K562 (cell line): Measurements from ENCODE around the gene PLD1. TPM values are rescaled to one million over a fixed set of nuclear protein-coding genes. Genes with fewer than 3 reads are reported as not detected.

Experiments
- ATAC-seq: fragments of 200-7000 bp; cut with Tn5 transposase; 3 replicates; pipeline ENCODE4 v1.9.1; 2020; ENCODE audit warnings: moderate library complexity
- BruUV-seq: library from RNA; stranded (reverse); fragments of 400-500 nt; replicated peaks from 2 replicates; lab custom pipeline; 2021; lab: Mats Ljungman, UMichigan
- CTCF ChIA-PET: fragments of 300-600 bp; formaldehyde crosslinking; extraction: SDS; loops from one replicate; lab custom pipeline; 2021; ENCODE audit warnings: low intra/inter-chr PET ratio; lab: Yijun Ruan, JAX
- POLR2A ChIA-PET: fragments of 300-600, 350-650 bp; sonication (Branson Sonifier 250); formaldehyde crosslinking; extraction: SDS; loops from one replicate; lab custom pipeline; 2021; ENCODE audit warnings: antibody characterized with exemption, inconsistent platforms; lab: Yijun Ruan, JAX
- DNase-seq, 4 experiments: peaks; one replicate each; pipeline versions ENCODE4 v3.0.0 to v3.0.0-alpha.2; 2011 to 2018; ENCODE audit warnings: low spot score in 3 of 4, mixed read lengths in 3 of 4; ENCODE audit errors: extremely low read depth in 1 of 4
- FAIRE-seq: peaks from 2 replicates; lab custom pipeline; 2011; peaks lifted over from hg19 to GRCh38; lab: Jason Lieb, UNC
- H2AFZ ChIP-seq: 2 replicates; pipeline ENCODE4 v1.6.0; 2011; ENCODE audit warnings: low read depth, low read length, control low read depth, inconsistent platforms
- H3K27ac ChIP-seq: fragments of 200-600 bp; 3 replicates; pipeline ENCODE4 v1.8.0; 2011; ENCODE audit warnings: low read depth, mild to moderate bottlenecking, control low read depth, inconsistent platforms, low read length, moderate library complexity, mixed read lengths; ENCODE audit errors: extremely low read depth
- H3K27me3 ChIP-seq, 2 experiments: fragments of 300-600 bp in 1 of 2; 2 replicates in 1 of 2; 3 replicates in 1 of 2; pipeline versions ENCODE4 v1.6.0 to v1.8.0; 2011; ENCODE audit warnings: inconsistent platforms in 2 of 2, low read length in 2 of 2, mild to moderate bottlenecking in 1 of 2, mixed read lengths in 1 of 2, moderate library complexity in 1 of 2; ENCODE audit not compliant: control insufficient read depth in 2 of 2, insufficient read depth in 2 of 2
- H3K36me3 ChIP-seq: fragments of 300-600 bp; 3 replicates; pipeline ENCODE4 v1.8.0; 2011; ENCODE audit warnings: mild to moderate bottlenecking, low read length, inconsistent platforms; ENCODE audit not compliant: control insufficient read depth, insufficient read depth
- H3K4me1 ChIP-seq, 2 experiments: fragments of 200-600 bp in 1 of 2; replicated peaks in 1 of 2; 2 replicates in 1 of 2; 3 replicates in 1 of 2; pipeline versions ENCODE4 v1.5.1 to v1.8.0; 2011; ENCODE audit warnings: inconsistent platforms in 2 of 2, low read length in 2 of 2, mild to moderate bottlenecking in 1 of 2, mixed read lengths in 1 of 2, moderate library complexity in 1 of 2; ENCODE audit not compliant: control insufficient read depth in 2 of 2, insufficient read depth in 2 of 2
- H3K4me2 ChIP-seq: 2 replicates; pipeline ENCODE4 v1.6.1; 2011; ENCODE audit warnings: low read length, control low read depth, inconsistent platforms, mixed read lengths; ENCODE audit not compliant: insufficient read depth
- H3K4me3 ChIP-seq: fragments of 200-600 bp; sonication (generic), shearing (Covaris generic); 2 replicates; pipeline ENCODE4 v1.5.1; 2016; ENCODE audit warnings: control low read depth, inconsistent platforms
- H3K79me2 ChIP-seq: fragments of 200-600 bp; 3 replicates; pipeline ENCODE4 v1.8.0; 2011; ENCODE audit warnings: low read length, inconsistent platforms; ENCODE audit not compliant: control insufficient read depth, insufficient read depth
- H3K9ac ChIP-seq, 2 experiments: 2 replicates each; pipeline versions ENCODE4 v1.6.0 to v1.6.1; 2011; ENCODE audit warnings: low read depth in 2 of 2, low read length in 2 of 2, control low read depth in 1 of 2, inconsistent platforms in 1 of 2, mild to moderate bottlenecking in 1 of 2, mixed read lengths in 1 of 2; ENCODE audit not compliant: insufficient read depth in 1 of 2
- H3K9me1 ChIP-seq: one replicate; pipeline ENCODE4 v1.6.0; 2011; ENCODE audit warnings: inconsistent platforms, mild to moderate bottlenecking, low read length, moderate library complexity; ENCODE audit not compliant: control insufficient read depth, insufficient read depth
- H3K9me3 ChIP-seq: replicated peaks from 2 replicates; pipeline ENCODE4 v1.5.1; 2011; ENCODE audit warnings: low read depth, low read length, inconsistent platforms; ENCODE audit not compliant: control insufficient read depth, insufficient read depth
- H4K20me1 ChIP-seq: replicated peaks from 2 replicates; pipeline ENCODE4 v1.6.1; 2011; ENCODE audit warnings: low read length, inconsistent platforms, mixed read lengths; ENCODE audit not compliant: control insufficient read depth, insufficient read depth
- GATAD2A ChIP-seq: fragments of 450-650 bp; IDR thresholded peaks from 2 replicates; pipeline ENCODE4 v1.6.1; 2017
- GATAD2B ChIP-seq: fragments of 450-650 bp; IDR thresholded peaks from 2 replicates; pipeline ENCODE4 v1.6.1; 2017; ENCODE audit warnings: mild to moderate bottlenecking, borderline replicate concordance
- L3MBTL2 ChIP-seq: fragments of 450-650 bp; IDR thresholded peaks from 2 replicates; pipeline ENCODE4 v1.6.1; 2016; ENCODE audit warnings: mild to moderate bottlenecking, moderate library complexity
- LEF1 ChIP-seq: fragments of 450-650 bp; IDR thresholded peaks from 2 replicates; pipeline ENCODE4 v1.6.1; 2016; ENCODE audit warnings: mild to moderate bottlenecking
- NFRKB ChIP-seq: fragments of 450-650 bp; IDR thresholded peaks from 2 replicates; pipeline ENCODE4 v1.6.1; 2016; ENCODE audit warnings: low read depth
- RAD51 ChIP-seq: fragments of 450-650 bp; IDR thresholded peaks from 2 replicates; pipeline ENCODE4 v1.7.1; 2016; ENCODE audit warnings: low read depth, mild to moderate bottlenecking, borderline replicate concordance
- RCOR1 ChIP-seq, 2 experiments: IDR thresholded peaks; 2 replicates each; pipeline ENCODE4 v1.6.1; 2012; ENCODE audit warnings: low read depth in 2 of 2, low read length in 2 of 2, borderline replicate concordance in 1 of 2, improper control_type of control experiment in 1 of 2
- STAT5B ChIP-seq: fragments of 250-450 bp; sonication (Bioruptor Pico); IDR thresholded peaks from 2 replicates; pipeline ENCODE4 v1.8.0; 2021; ENCODE audit warnings: mild to moderate bottlenecking, inconsistent platforms
- TCF7 ChIP-seq: sonication (generic); IDR thresholded peaks from 2 replicates; pipeline ENCODE4 v1.6.1; 2016; ENCODE audit warnings: antibody characterized with exemption, borderline replicate concordance
- ZNF280A ChIP-seq: fragments of 450-650 bp; IDR thresholded peaks from 2 replicates; pipeline ENCODE4 v1.6.1; 2018; ENCODE audit warnings: mild to moderate bottlenecking, low read depth; ENCODE audit not compliant: partially characterized antibody
- ZNF407 ChIP-seq: fragments of 450-650 bp; IDR thresholded peaks from 2 replicates; pipeline ENCODE4 v1.6.1; 2016; ENCODE audit warnings: low read depth
- ZNF75A ChIP-seq: fragments of 450-650 bp; formaldehyde crosslinking; IDR thresholded peaks from 2 replicates; pipeline ENCODE4 v1.4.0; 2020; ENCODE audit warnings: mild to moderate bottlenecking
- WGBS: fragments of 100-300 bp; shearing (Covaris generic); methylation state at CpG from one replicate; pipeline ENCODE4 v1.1.6; 2016; ENCODE audit warnings: low coverage, mixed read lengths; ENCODE audit not compliant: insufficient coverage; ENCODE audit errors: missing lambda C conversion rate; 5-methylcytosine and 5-hydroxymethylcytosine counted together
- in situ Hi-C: fragments of 300-500 bp; cut with MboI; formaldehyde crosslinking; loops from 4 replicates; pipeline ENCODE4 v1.15.0; 2018; ENCODE audit warnings: inconsistent platforms, mixed read lengths
- intact Hi-C: fragments of 100-400 bp; cut with micrococcal nuclease; formaldehyde crosslinking; loops from 2 replicates; pipeline ENCODE4 v1.14.2; 2022
- polyA plus RNA-seq, 8 experiments: library from polyadenylated mRNA; depleted of rRNA in 4 of 8; stranded (reverse) in 5 of 8; unstranded in 3 of 8; fragments of >200 nt; fragmentation: Nextera tagmentation in 2 of 8; fragmentation: Illumina TruSeq in 1 of 8; extraction: Ambion mirVana in 2 of 8; extraction: Trizol in 1 of 8; gene quantifications; 2 replicates each; pipeline versions ENCODE4 v1.2.1 to v1.2.3, GENCODE V29; 2011 to 2014; ENCODE audit warnings: inconsistent platforms in 1 of 8, missing spikeins in 1 of 8
- total RNA-seq, 7 experiments: library from RNA; depleted of rRNA in 6 of 7; stranded (reverse); fragments of >200 nt in 6 of 7; fragmentation: Illumina TruSeq in 2 of 7; extraction: Trizol in 2 of 7; gene quantifications; 2 replicates each; pipeline versions ENCODE4 v1.2.1 to v1.2.3, GENCODE V29; 2011 to 2021; ENCODE audit warnings: low replicate concordance in 1 of 7

Gene PLD1
- total and polyA plus RNA-seq, 9 of the 15 experiments (the other 6 are each of a cell fraction or from before 2014, with no cell fraction given), result 8.4 to 26.1 (median 18.6) TPM

GRCh38 chr3:171806200-171807128 is 3.8 kb downstream of the PLD1 start:
- intact Hi-C loops, result no loop called here
- BruUV-seq, result no TSS peak
- Histone ChIP-seq H3K36me3 (no peaks in the 10 kb centered on the region), H3K4me2 (peak overlapping the region; percentile 77), H3K4me3 (peak overlapping the region; percentile 5; the same call in 1 of the 2 replicates), H3K9me3 (no peaks in the 10 kb centered on the region), H3K9ac (peak overlapping the region in 1 of 2 experiments; percentile 57; a peak in 2 of 4 replicates), H2AFZ (peak overlapping the region; percentile 41), H4K20me1 (no peaks in the 10 kb centered on the region), H3K27ac (peak overlapping the region; percentile 84), H3K27me3 (no peaks in the 10 kb centered on the region), H3K9me1 (no peaks in the 10 kb centered on the region), H3K79me2 (peaks cover 89% of the 10 kb centered on the region), H3K4me1 (peaks cover 33 to 66% of the 10 kb centered on the region in 2 experiments)
- FAIRE-seq, result peak; percentile 70
- in situ Hi-C loops, result no loop called here
- ChIA-PET POLR2A (interaction anchor here (0.7 to 1.8 kb wide), 6 partner anchors 10 to 233 kb away, joined by 3 to 11 read pairs (median 4); partner anchors contain the start of gene FNDC3B), CTCF (no interaction called here)
- peak; percentile 13 for ATAC-seq
- 5% methylated on average over 5 of the region's 5 CpGs for WGBS
- peak; percentile 47 to 77 (median 61) for DNase-seq
- TF ChIP-seq RAD51 (no peak), ZNF407 (no peak), LEF1 (peak; percentile 74), L3MBTL2 (no peak), GATAD2B (peak; percentile 55; the same call in 1 of the 2 replicates), ZNF75A (no peak), NFRKB (0 out of 2 replicates have a peak, but pooled peaks have one; percentile 32), RCOR1 (IDR thresholded peaks at IDR 0.05; ENCODE audit: borderline replicate concordance in 1 of 2, low read depth in 2 of 2, low read length in 2 of 2) (peak in 1 of 2 experiments; percentile 54; a peak in 1 of 4 replicates), STAT5B (CRISPR knock-in tag) (no peak), GATAD2A (0 out of 2 replicates have a peak, but pooled peaks have one; percentile 61), ZNF280A (no peak), TCF7 (no peak)
